ENCODE results near the gene TACC2.

DNA sequence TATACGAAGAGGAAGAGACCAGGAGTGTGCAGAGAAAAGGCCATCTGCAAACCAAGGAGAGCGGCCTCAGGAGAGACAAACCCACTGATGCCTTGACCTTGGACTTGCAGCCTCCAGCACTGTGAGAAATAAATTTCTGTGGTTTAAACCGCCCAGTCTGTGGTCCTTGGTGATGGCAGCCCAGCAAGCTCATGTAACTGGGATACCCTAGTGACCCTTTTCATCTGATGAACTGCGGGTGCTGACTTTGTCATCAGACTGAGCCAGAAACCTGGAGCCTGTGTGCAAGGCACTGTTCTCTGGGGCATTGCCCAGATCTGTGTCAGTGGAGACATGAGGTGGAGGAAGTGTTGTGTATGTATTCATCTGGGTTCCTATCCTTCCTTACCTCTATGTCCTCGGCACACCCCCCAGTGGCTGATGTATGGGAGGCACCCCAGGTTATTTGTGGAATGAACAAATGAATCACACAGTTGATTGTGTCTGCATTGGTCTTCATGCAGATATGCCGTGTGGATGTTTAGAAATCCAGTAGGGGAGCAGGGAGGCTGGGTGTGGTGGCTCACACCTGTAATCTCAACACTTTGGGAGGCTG is 217.6 kb downstream of the TACC2 start:
- TF ChIP-seq POLR2A (IDR thresholded peaks at IDR 0.05; ENCODE audit: low read length) (no peak), GATA1 (IDR thresholded peaks at IDR 0.05; ENCODE audit: low read depth, low read length) (no peak)
